K562 (cell line): ENCODE data around the gene POFUT2. TPM values are rescaled to one million over a fixed set of nuclear protein-coding genes. Genes with fewer than 3 reads are reported as not detected.
A peak's percentile ranks its signal among the peaks of the same experiment; 100 is the strongest.

Source experiments
- ATF7 ChIP-seq: fragments of 450-650 bp; IDR thresholded peaks from 2 replicates; pipeline ENCODE4 v1.7.1; 2014; ENCODE audit warnings: mild to moderate bottlenecking, moderate library complexity
- BHLHE40 ChIP-seq: IDR thresholded peaks from 2 replicates; pipeline ENCODE4 v1.6.1; 2011; ENCODE audit warnings: low read length, improper control_type of control experiment
- EP300 ChIP-seq: IDR thresholded peaks from 2 replicates; pipeline ENCODE4 v1.6.1; 2012; ENCODE audit warnings: low read length, improper control_type of control experiment
- FOXP1 ChIP-seq: sonication (generic); formaldehyde crosslinking; IDR thresholded peaks from 2 replicates; pipeline ENCODE4 v1.8.0; 2022; ENCODE audit warnings: mild to moderate bottlenecking, missing genetic modification reagents
- HDAC1 ChIP-seq, 2 experiments: fragments of 450-650 bp; IDR thresholded peaks; 2 replicates each; pipeline ENCODE4 v1.6.1; 2016 to 2017; ENCODE audit warnings: inconsistent platforms in 1 of 2, mild to moderate bottlenecking in 1 of 2, moderate library complexity in 1 of 2
- RBFOX2 ChIP-seq: fragments of 200-400 bp; formaldehyde crosslinking; IDR thresholded peaks from 2 replicates; pipeline ENCODE4 v1.6.1; 2017; ENCODE audit warnings: low read depth, mild to moderate bottlenecking, low read length, moderate library complexity
- RBM17 ChIP-seq: fragments of 200-400 bp; formaldehyde crosslinking; IDR thresholded peaks from 2 replicates; pipeline ENCODE4 v1.6.1; 2017; ENCODE audit warnings: low read depth, mild to moderate bottlenecking, low read length, borderline replicate concordance
- SMAD3 ChIP-seq: fragments of 450-650 bp; formaldehyde crosslinking; conservative IDR thresholded peaks from 2 replicates; pipeline ENCODE4 v1.4.0; 2020; ENCODE audit warnings: mild to moderate bottlenecking
- SRSF1 ChIP-seq: fragments of 200-400 bp; formaldehyde crosslinking; IDR thresholded peaks from 2 replicates; pipeline ENCODE4 v1.6.1; 2017; ENCODE audit warnings: mild to moderate bottlenecking, low read depth, low read length, moderate library complexity
- TEAD2 ChIP-seq: fragments of 450-650 bp; IDR thresholded peaks from 2 replicates; pipeline ENCODE4 v1.6.1; 2016; ENCODE audit warnings: missing genetic modification characterization, control low read depth, missing compliant biosample characterization
- TRIM24 ChIP-seq, 2 experiments: fragments of 450-650 bp; IDR thresholded peaks; 2 replicates each; pipeline ENCODE4 v1.6.1; 2016
- ZBTB2 ChIP-seq: fragments of 450-650 bp; IDR thresholded peaks from 2 replicates; pipeline ENCODE4 v1.6.1; 2016; ENCODE audit warnings: antibody characterized with exemption
- ZBTB7A ChIP-seq: IDR thresholded peaks from 2 replicates; pipeline ENCODE4 v1.6.1; 2011; ENCODE audit warnings: low read depth, mild to moderate bottlenecking, low read length, moderate library complexity, borderline replicate concordance; ENCODE audit not compliant: control insufficient read depth
- ZKSCAN1 ChIP-seq: fragments of 150-350 bp; IDR thresholded peaks from 2 replicates; pipeline ENCODE4 v1.6.1; 2016; ENCODE audit warnings: low read depth, low read length
- ZKSCAN3 ChIP-seq: fragments of 250-450 bp; sonication (Bioruptor Pico); IDR thresholded peaks from 2 replicates; pipeline ENCODE4 v1.4.0; 2020
- ZNF280B ChIP-seq: fragments of 250-450 bp; sonication (Bioruptor Pico); IDR thresholded peaks from 2 replicates; pipeline ENCODE4 v1.5.1; 2021; ENCODE audit warnings: mild to moderate bottlenecking
- ZNF41 ChIP-seq: fragments of 250-450 bp; sonication (Bioruptor Pico); conservative IDR thresholded peaks from 2 replicates; pipeline ENCODE4 v1.4.0; 2020; ENCODE audit warnings: mild to moderate bottlenecking
- ZNF511 ChIP-seq: sonication (generic); formaldehyde crosslinking; IDR thresholded peaks from 2 replicates; pipeline ENCODE4 v1.8.0; 2022; ENCODE audit warnings: mild to moderate bottlenecking, missing genetic modification reagents
- ZNF583 ChIP-seq: fragments of 250-450 bp; sonication (Bioruptor Pico); IDR thresholded peaks from 2 replicates; pipeline ENCODE4 v1.4.0; 2020
- polyA plus RNA-seq, 8 experiments: library from polyadenylated mRNA; depleted of rRNA in 4 of 8; stranded (reverse) in 5 of 8; unstranded in 3 of 8; fragments of >200 nt; fragmentation: Nextera tagmentation in 2 of 8; fragmentation: Illumina TruSeq in 1 of 8; extraction: Ambion mirVana in 2 of 8; extraction: Trizol in 1 of 8; gene quantifications; 2 replicates each; pipeline versions ENCODE4 v1.2.1 to v1.2.3, GENCODE V29; 2011 to 2014; ENCODE audit warnings: inconsistent platforms in 1 of 8, missing spikeins in 1 of 8
- total RNA-seq, 7 experiments: library from RNA; depleted of rRNA in 6 of 7; stranded (reverse); fragments of >200 nt in 6 of 7; fragmentation: Illumina TruSeq in 2 of 7; extraction: Trizol in 2 of 7; gene quantifications; 2 replicates each; pipeline versions ENCODE4 v1.2.1 to v1.2.3, GENCODE V29; 2011 to 2021; ENCODE audit warnings: low replicate concordance in 1 of 7
- TF ChIP-seq, protein P1 (sequence below): fragments of 200-400 bp; formaldehyde crosslinking; IDR thresholded peaks from 2 replicates; pipeline ENCODE4 v1.6.1; 2017; ENCODE audit warnings: mild to moderate bottlenecking, low read depth, low read length, moderate library complexity
- TF ChIP-seq, protein P2 (sequence below), 3 experiments: fragments of 200-800 bp in 1 of 3; sonication (Bioruptor generic) in 1 of 3; sonication (generic) in 1 of 3; formaldehyde crosslinking in 1 of 3; IDR thresholded peaks; 2 replicates each; pipeline versions ENCODE4 v1.6.1 to v1.8.0; 2016 to 2022; ENCODE audit warnings: mild to moderate bottlenecking in 2 of 3, missing compliant biosample characterization in 2 of 3, missing genetic modification characterization in 2 of 3, missing genetic modification reagents in 1 of 3

Gene POFUT2
- total and polyA plus RNA-seq, 9 of the 15 experiments (the other 6 are each of a cell fraction or from before 2014, with no cell fraction given): 1.1 to 24.2 (median 11.0) TPM

- TF ChIP-seq SMAD3 (no peak), RBM17 (no peak), ZNF511 (peak; percentile 64; the same call in 1 of the 2 replicates), ZBTB7A (no peak), ZNF280B (no peak), RBFOX2 (peak; percentile 79), TEAD2 (tag) (no peak), ZNF583 (CRISPR knock-in tag) (no peak), ATF7 (peak; percentile 73), EP300 (no peak), HDAC1 (IDR thresholded peaks at IDR 0.05) (no peak), BHLHE40 (no peak), FOXP1 (0 out of 2 replicates have a peak, but pooled peaks have one; percentile 77), ZBTB2 (no peak), ZNF41 (CRISPR knock-in tag) (no peak), ZKSCAN1 (no peak), SRSF1 (no peak), ZKSCAN3 (CRISPR knock-in tag) (no peak), TRIM24 (IDR thresholded peaks at IDR 0.05) (no peak)
- TF ChIP-seq, protein P1, sequence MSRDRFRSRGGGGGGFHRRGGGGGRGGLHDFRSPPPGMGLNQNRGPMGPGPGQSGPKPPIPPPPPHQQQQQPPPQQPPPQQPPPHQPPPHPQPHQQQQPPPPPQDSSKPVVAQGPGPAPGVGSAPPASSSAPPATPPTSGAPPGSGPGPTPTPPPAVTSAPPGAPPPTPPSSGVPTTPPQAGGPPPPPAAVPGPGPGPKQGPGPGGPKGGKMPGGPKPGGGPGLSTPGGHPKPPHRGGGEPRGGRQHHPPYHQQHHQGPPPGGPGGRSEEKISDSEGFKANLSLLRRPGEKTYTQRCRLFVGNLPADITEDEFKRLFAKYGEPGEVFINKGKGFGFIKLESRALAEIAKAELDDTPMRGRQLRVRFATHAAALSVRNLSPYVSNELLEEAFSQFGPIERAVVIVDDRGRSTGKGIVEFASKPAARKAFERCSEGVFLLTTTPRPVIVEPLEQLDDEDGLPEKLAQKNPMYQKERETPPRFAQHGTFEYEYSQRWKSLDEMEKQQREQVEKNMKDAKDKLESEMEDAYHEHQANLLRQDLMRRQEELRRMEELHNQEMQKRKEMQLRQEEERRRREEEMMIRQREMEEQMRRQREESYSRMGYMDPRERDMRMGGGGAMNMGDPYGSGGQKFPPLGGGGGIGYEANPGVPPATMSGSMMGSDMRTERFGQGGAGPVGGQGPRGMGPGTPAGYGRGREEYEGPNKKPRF: no peak
- TF ChIP-seq, protein P2, sequence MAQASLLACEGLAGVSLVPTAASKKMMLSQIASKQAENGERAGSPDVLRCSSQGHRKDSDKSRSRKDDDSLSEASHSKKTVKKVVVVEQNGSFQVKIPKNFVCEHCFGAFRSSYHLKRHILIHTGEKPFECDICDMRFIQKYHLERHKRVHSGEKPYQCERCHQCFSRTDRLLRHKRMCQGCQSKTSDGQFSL (CRISPR knock-in tag; IDR thresholded peaks at IDR 0.05): peak; percentile 48; the same call in 1 of the 2 replicates
- TF ChIP-seq, protein P2 (tag; IDR thresholded peaks at IDR 0.05): no peak
Observed at GRCh38 chr21:45306832-45307571, 19.3 kb upstream of the POFUT2 start (continued).
